NCI-H1105 treated with DMSO at 0.1 percent for 48 hours (cell line): Measurements from ENCODE around the gene UBL3.

Experiments
- DNase-seq: peaks from one replicate; lab custom pipeline; 2025; lab: John Stamatoyannopoulos, UW

Gene UBL3

DNA sequence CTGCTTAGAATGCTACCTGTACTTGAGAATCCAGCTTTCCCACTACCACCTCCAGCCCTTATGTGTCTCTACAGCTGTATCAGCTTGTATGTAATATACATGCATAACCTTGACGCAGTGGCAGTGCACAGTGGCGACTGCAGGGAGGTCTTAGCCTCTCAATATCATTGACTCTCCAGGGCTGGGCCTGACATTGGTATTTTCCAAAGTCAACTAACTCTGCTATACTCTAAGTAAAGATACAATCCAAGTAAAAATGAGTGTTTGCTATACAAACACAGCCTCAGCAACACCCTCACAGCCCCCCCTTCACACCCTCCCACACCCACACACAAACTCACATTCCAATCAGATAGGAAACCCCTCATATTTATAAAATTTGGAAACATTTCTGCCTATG is 6.7 kb upstream of the UBL3 start:
- DNase-seq = no peak

DNA sequence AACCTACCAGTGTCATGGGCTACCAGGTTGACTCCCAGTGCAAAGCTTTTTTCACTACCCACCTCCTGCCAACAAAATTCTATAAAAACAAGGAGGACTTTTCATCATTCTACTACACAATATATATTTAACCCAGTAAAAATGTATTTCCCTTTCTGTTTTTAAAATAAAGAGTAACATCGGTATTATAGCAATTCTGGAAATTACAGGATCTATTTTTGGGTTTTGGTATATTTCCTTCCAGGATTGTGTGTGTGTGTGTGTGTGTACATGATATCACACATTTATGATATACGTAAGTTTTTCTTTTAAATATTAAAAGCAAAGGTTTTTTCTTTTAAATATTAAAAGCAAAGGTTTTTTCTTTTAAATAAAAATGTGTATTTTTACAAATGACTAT is 6.0 kb upstream of the UBL3 start:
- DNase-seq = no peak

DNA sequence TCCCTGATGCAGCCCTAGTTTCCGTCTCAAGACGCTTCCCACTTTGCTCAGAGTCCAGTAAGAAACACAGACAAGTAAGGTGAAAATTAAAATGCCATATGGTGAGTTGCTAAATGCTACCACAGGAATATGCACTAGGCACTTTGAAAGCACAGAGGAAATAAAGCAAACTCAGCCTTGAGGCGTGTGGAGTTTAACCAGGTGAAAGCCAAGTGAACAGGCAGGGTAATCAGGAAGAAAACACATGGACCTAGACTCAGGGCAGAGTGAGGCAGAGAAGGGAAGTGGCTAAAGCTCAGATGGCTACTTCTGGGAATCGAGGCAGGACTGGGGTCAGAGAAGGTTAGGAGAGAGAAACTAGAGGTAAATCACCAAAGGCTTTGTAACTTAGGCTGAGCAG is 5.4 kb upstream of the UBL3 start:
- no peak for DNase-seq

GRCh38 chr13:29855009-29855408 is 4.6 kb upstream of the UBL3 start:
- DNase-seq = no peak

GRCh38 chr13:29853131-29853530 is 2.7 kb upstream of the UBL3 start:
- DNase-seq = no peak

GRCh38 chr13:29852472-29853054 is 2.1 kb upstream of the UBL3 start:
- no peak for DNase-seq

- no peak for DNase-seq
Measured at GRCh38 chr13:29849731-29850212, 645 bp downstream of the UBL3 start.

- no peak for DNase-seq
Measured at GRCh38 chr13:29849071-29849631, 1.3 kb downstream of the UBL3 start.

GRCh38 chr13:29847501-29847983 is 2.9 kb downstream of the UBL3 start:
- DNase-seq = no peak

DNA sequence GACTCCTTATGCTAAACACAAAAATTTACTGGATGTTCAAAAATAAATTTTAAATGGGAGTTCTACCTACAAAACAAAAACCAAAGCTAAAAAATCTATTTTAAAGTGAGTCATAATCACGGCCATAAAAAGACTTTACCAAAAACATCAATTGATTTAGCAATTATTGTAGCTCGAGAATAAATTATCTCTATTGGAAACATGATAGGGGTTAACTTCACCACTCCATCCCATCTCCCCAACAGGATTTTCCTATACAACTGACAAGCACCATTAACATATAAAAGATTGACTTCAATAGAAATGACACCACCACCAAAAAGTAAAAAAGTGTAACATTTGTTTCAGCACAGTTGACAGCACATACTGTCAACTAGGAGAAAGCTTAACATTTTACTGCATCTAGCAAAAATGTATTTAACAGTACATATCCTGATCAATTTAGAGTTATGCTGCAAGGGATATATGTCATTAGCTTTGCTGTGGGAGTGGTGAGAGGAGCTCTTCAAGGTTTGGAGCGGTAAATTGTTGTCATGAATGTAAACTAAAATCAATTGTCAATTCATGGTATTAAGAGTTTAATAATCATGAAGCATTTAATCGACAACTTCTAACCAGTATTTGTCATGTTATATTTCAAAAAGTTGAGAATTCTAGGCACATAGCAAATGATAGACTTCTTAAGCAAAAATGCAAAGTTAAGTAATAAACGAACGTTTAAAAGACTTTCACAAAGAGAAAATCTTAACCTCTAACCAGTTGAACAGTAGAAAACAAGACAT is 3.8 kb downstream of the UBL3 start:
- DNase-seq = no peak

GRCh38 chr13:29845440-29846056 is 4.9 kb downstream of the UBL3 start:
- no peak for DNase-seq

DNA sequence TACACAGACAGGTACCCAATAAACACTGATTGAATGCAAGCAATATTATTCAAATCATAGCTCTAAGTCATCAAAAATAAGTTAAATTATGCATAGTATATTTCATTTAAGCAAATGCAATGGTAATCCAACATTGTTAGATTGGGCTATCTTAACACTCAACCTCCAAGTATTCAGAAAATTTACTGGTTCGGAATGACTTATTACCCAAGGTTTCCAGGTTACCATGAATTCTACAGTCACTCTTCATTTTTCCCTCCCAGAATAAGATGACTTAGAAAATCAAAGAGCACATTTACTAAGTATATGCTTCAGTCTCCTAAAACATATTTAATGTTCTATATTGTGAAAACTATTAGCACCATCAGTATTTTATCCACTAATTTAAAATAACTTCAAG is 6.0 kb downstream of the UBL3 start:
- DNase-seq = no peak

- no peak for DNase-seq
Measured at GRCh38 chr13:29840585-29840984, 9.8 kb downstream of the UBL3 start.

GRCh38 chr13:29835280-29836061 is 14.9 kb downstream of the UBL3 start:
- no peak for DNase-seq

GRCh38 chr13:29832761-29833298 is 17.6 kb downstream of the UBL3 start:
- DNase-seq = no peak

DNA sequence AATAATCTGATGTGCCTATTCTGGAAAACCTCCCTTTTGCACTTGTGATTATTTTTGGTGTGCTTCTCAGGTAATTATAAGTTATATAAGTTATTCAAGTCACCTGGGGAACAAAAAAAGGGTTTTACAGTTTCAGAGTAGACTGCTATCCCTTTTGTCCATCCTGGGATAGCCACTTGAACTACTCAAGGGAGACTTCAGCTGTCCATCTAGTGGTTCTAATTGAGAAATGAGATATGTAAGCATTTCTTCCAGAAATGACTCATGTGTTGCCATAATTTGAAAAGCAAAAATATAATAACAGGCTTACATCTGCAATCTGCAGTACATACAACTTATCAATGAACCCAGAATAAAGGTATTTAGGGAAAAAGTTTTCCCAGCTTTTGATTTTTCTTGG is 20.4 kb downstream of the UBL3 start:
- no peak for DNase-seq

DNA sequence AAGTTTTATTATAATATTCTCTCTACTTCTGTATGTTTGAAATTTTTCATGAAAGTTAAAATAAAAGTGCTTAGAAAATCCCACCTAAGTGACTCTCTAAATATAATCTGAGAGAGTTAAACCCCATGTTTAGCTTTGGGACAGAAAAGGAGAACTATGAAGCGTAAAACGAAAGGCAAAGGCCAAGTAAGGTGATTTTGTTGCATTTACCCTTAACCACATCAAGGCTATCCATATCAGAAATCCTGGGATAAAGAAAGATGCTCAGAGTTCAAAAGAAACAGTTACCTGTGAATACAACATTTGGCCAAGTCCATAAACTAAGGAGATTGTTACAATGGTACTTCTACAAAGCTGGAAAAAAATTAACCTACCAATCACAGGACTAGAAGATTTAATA is 31.3 kb downstream of the UBL3 start:
- DNase-seq = no peak

- no peak for DNase-seq
Measured at GRCh38 chr13:29817604-29818378, 32.6 kb downstream of the UBL3 start.

- no peak for DNase-seq
Measured at GRCh38 chr13:29816715-29817114, 33.7 kb downstream of the UBL3 start.

GRCh38 chr13:29815336-29815735 is 35.1 kb downstream of the UBL3 start:
- no peak for DNase-seq

DNA sequence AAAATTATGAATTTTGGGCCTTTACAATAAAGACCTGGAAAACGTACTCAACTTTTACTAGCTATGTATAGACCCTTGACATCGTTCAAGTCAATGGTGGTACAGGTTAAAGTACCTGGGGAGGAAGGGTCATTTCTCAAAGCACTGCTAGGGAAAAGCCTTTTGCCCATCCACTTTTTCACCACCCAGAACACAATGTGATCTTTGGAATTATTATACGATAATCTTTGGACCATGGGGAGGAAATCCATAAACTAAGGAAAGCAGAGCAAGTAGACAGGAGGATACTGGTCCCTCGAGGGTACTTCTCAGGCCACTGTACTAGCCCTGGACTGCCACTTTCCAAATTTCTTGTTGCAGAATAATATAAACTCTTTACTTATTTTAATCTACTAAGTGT is 39.5 kb downstream of the UBL3 start:
- DNase-seq = no peak
